Endothelial cell of umbilical vein (primary cell): ENCODE data around the gene CLEC4M. TPM values are rescaled to one million over a fixed set of nuclear protein-coding genes. Genes with fewer than 3 reads are reported as not detected.

Experiments used
- BruUV-seq: library from RNA; stranded (reverse); fragments of 400-500 nt; replicated peaks from 2 replicates; lab custom pipeline; 2021; lab: Mats Ljungman, UMichigan
- CTCF ChIA-PET: fragments of 300-600, 350-600 bp; sonication (Branson Sonifier 250); formaldehyde crosslinking; loops from one replicate; lab custom pipeline; 2021; ENCODE audit warnings: antibody characterized with exemption, inconsistent platforms; lab: Charles Lee
- POLR2A ChIA-PET: fragments of 300-600, 350-600 bp; sonication (Branson Sonifier 250); formaldehyde crosslinking; loops from one replicate; lab custom pipeline; 2021; ENCODE audit warnings: antibody characterized with exemption, inconsistent platforms; lab: Charles Lee
- DNase-seq: peaks from one replicate; pipeline ENCODE4 v3.0.0-alpha.2; 2011; ENCODE audit warnings: low read depth, low spot score
- FAIRE-seq: peaks from 2 replicates; lab custom pipeline; 2011; peaks lifted over from hg19 to GRCh38; lab: Jason Lieb, UNC
- H2AFZ ChIP-seq: 2 replicates; pipeline ENCODE4 v1.6.0; 2012; ENCODE audit warnings: low read depth, low read length, control low read depth, inconsistent platforms
- H3K27ac ChIP-seq: 2 replicates; pipeline ENCODE4 v1.5.1; 2011; ENCODE audit warnings: low read depth, mild to moderate bottlenecking, control low read depth, low read length, moderate library complexity; ENCODE audit not compliant: insufficient read depth
- H3K27me3 ChIP-seq, 2 experiments: 2 replicates each; pipeline versions ENCODE4 v1.6.0 to v1.6.1; 2011; ENCODE audit warnings: low read length in 2 of 2, mixed read lengths in 1 of 2; ENCODE audit not compliant: control insufficient read depth in 2 of 2, insufficient read depth in 2 of 2
- H3K36me3 ChIP-seq, 2 experiments: 2 replicates in 1 of 2; 3 replicates in 1 of 2; pipeline ENCODE4 v1.5.1; 2011; ENCODE audit warnings: low read length in 2 of 2, mild to moderate bottlenecking in 1 of 2, moderate library complexity in 1 of 2; ENCODE audit not compliant: control insufficient read depth in 2 of 2, insufficient read depth in 2 of 2; ENCODE audit errors: extremely low read depth in 1 of 2
- H3K4me1 ChIP-seq: 3 replicates; pipeline ENCODE4 v1.5.1; 2011; ENCODE audit warnings: mild to moderate bottlenecking, low read length; ENCODE audit not compliant: control insufficient read depth, insufficient read depth; ENCODE audit errors: extremely low read depth
- H3K4me2 ChIP-seq: 2 replicates; pipeline ENCODE4 v1.6.1; 2011; ENCODE audit warnings: low read length, control low read depth, mixed read lengths; ENCODE audit not compliant: insufficient read depth
- H3K4me3 ChIP-seq, 3 experiments: fragments of 200-600 bp in 1 of 3; sonication (generic), shearing (Covaris generic) in 1 of 3; replicated peaks in 1 of 3; 2 replicates each; pipeline ENCODE4 v1.5.1; 2011 to 2016; ENCODE audit warnings: control low read depth in 3 of 3, low read length in 3 of 3, mild to moderate bottlenecking in 2 of 3, inconsistent platforms in 1 of 3, low read depth in 1 of 3, moderate library complexity in 1 of 3; ENCODE audit not compliant: insufficient read depth in 1 of 3
- H3K79me2 ChIP-seq: 2 replicates; pipeline ENCODE4 v1.6.0; 2012; ENCODE audit warnings: low read length, inconsistent platforms; ENCODE audit not compliant: control insufficient read depth, insufficient read depth
- H3K9ac ChIP-seq: replicated peaks from 2 replicates; pipeline ENCODE3; 2011; ENCODE audit warnings: low read length, control low read depth; ENCODE audit not compliant: insufficient read depth; ENCODE audit errors: extremely low read depth
- H3K9me1 ChIP-seq: replicated peaks from 3 replicates; pipeline ENCODE4 v1.6.0; 2011; ENCODE audit warnings: mild to moderate bottlenecking, low read length; ENCODE audit not compliant: control insufficient read depth, insufficient read depth; ENCODE audit errors: extremely low read depth
- H3K9me3 ChIP-seq: replicated peaks from 2 replicates; pipeline ENCODE4 v1.5.1; 2012; ENCODE audit warnings: low read length, inconsistent platforms; ENCODE audit not compliant: control insufficient read depth, insufficient read depth
- H4K20me1 ChIP-seq: replicated peaks from 2 replicates; pipeline ENCODE3; 2011; ENCODE audit warnings: mild to moderate bottlenecking, low read length; ENCODE audit not compliant: control insufficient read depth, insufficient read depth; ENCODE audit errors: extremely low read depth
- CTCF ChIP-seq, 2 donors: IDR thresholded peaks; 1 replicate in 1 of 2; 2 replicates in 1 of 2; pipeline ENCODE4 v1.5.1; 2011; ENCODE audit warnings: low read length in 2 of 2, mild to moderate bottlenecking in 2 of 2, moderate library complexity in 2 of 2, control low read depth in 1 of 2, inconsistent platforms in 1 of 2, low read depth in 1 of 2; ENCODE audit not compliant: insufficient read depth in 1 of 2; ENCODE audit errors: extremely low read depth in 1 of 2
- EZH2 ChIP-seq: IDR thresholded peaks from 2 replicates; pipeline ENCODE4 v1.6.1; 2012; ENCODE audit warnings: borderline replicate concordance, low read depth, mild to moderate bottlenecking, moderate library complexity, low read length, inconsistent platforms; ENCODE audit not compliant: severe bottlenecking
- FOS ChIP-seq: IDR thresholded peaks from 2 replicates; pipeline ENCODE4 v1.6.1; 2011; ENCODE audit warnings: mild to moderate bottlenecking, low read length, moderate library complexity, borderline replicate concordance; ENCODE audit not compliant: insufficient read depth
- GATA2 ChIP-seq: IDR thresholded peaks from 2 replicates; pipeline ENCODE4 v1.7.0; 2011; ENCODE audit warnings: low read depth, mild to moderate bottlenecking, moderate library complexity, mixed read lengths, low read length; ENCODE audit not compliant: insufficient read length, insufficient read depth
- JUN ChIP-seq: IDR thresholded peaks from 2 replicates; pipeline ENCODE4 v1.6.1; 2011; ENCODE audit warnings: borderline replicate concordance, low read depth; ENCODE audit not compliant: insufficient read length, insufficient read depth
- MYC ChIP-seq: IDR thresholded peaks from one replicate; pipeline ENCODE4 v1.6.1; 2011; ENCODE audit warnings: mild to moderate bottlenecking, low read depth, low read length
- POLR2A ChIP-seq: IDR thresholded peaks from 2 replicates; pipeline ENCODE4 v1.6.1; 2012; ENCODE audit warnings: low read depth, mild to moderate bottlenecking, control low read depth, low read length
- POLR2AphosphoS5 ChIP-seq: IDR thresholded peaks from 2 replicates; pipeline ENCODE4 v1.6.1; 2012; ENCODE audit warnings: low read depth, mild to moderate bottlenecking, control low read depth, low read length, moderate library complexity; ENCODE audit not compliant: insufficient read depth
- dilution Hi-C: fragments of 300-500 bp; cut with MboI; formaldehyde crosslinking; loops from one replicate; pipeline ENCODE4 v1.15.0; 2019; ENCODE audit warnings: low sequenced_read_pairs; ENCODE audit not compliant: extremely low pct_ligation_motif_present
- intact Hi-C: fragments of 100-400 bp; cut with micrococcal nuclease; formaldehyde crosslinking; loops from one replicate; pipeline ENCODE4 v1.10.0; 2022
- polyA plus RNA-seq, 4 experiments: library from polyadenylated mRNA; depleted of rRNA in 3 of 4; stranded (reverse) in 3 of 4; unstranded in 1 of 4; fragments of >200 nt; gene quantifications; 2 replicates each; pipeline versions ENCODE4 v1.2.1 to v1.2.3, GENCODE V29; 2011 to 2012; ENCODE audit warnings: missing spikeins in 1 of 4
- total RNA-seq: library from RNA; stranded (reverse); gene quantifications from 2 replicates; pipeline ENCODE4 v1.2.3, GENCODE V29; 2021

The CLEC4M gene
- total and polyA plus RNA-seq, 2 donors (not counting 3 experiments of a cell fraction or from before 2014, with no cell fraction given) = 0.46 to 1.0 TPM

GRCh38 chr19:7739211-7739755 is 23.8 kb upstream of the CLEC4M start:
- Histone ChIP-seq H3K4me3 (no peak overlapping the region), H3K4me2 (no peak overlapping the region), H3K9ac (no peak overlapping the region), H2AFZ (no peak overlapping the region), H3K79me2 (no peaks in the 10 kb centered on the region), H3K9me3 (no peaks in the 10 kb centered on the region), H3K4me1 (no peaks in the 10 kb centered on the region), H3K9me1 (no peaks in the 10 kb centered on the region), H3K36me3 (no peaks in the 10 kb centered on the region), H4K20me1 (no peaks in the 10 kb centered on the region), H3K27me3 (peaks cover 2 to 5% of the 10 kb centered on the region in 2 experiments), H3K27ac (no peak overlapping the region)
- CTCF ChIA-PET = interaction anchor here (0.7 to 1.4 kb wide), 3 partner anchors 8 to 61 kb away, joined by 3 to 6 read pairs (median 3); partner anchors contain the start of gene CD209
- TF ChIP-seq EZH2 (no peak), POLR2A (no peak), JUN (no peak), FOS (no peak), MYC (no peak), GATA2 (no peak), CTCF (IDR thresholded peaks at IDR 0.05; ENCODE audit: extremely low read depth in 1 of 2, insufficient read depth in 1 of 2, low read depth in 1 of 2, low read length in 2 of 2) (no peak), POLR2AphosphoS5 (no peak)
- dilution Hi-C loops (no loop called here), intact Hi-C loops (no loop called here)
- no peak for DNase-seq
- BruUV-seq = no TSS peak
- POLR2A ChIA-PET = no interaction called here
- no peak for FAIRE-seq
